Measurements from ENCODE around the gene DPF3. TPM values are rescaled to one million over a fixed set of nuclear protein-coding genes. Genes with fewer than 3 reads are reported as not detected.

DPF3 gene
- total RNA-seq, 1 donor from 2014 or later, result 12.4 TPM

DNA sequence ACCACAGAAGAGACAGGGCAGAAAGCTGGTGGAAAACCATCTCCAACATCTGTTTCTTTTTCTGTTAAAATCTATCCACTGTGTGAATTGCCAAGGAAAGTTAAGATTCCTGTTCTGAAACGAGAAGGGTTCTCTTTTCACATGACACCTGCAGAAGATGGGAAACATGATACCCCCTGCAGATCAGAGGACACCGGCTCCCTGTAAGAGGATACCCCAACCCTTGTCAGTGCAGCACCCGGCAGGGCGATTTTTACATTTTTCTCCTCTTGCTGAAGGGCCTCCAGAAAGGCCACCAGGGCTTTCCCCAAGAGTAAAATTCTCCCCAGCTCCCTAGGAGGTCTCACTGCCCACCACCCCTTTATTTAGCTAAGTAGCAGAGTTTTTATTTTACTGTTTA lies 48.2 kb downstream of the DPF3 start:
- intact Hi-C loops (cut with micrococcal nuclease), result no loop called here

DNA sequence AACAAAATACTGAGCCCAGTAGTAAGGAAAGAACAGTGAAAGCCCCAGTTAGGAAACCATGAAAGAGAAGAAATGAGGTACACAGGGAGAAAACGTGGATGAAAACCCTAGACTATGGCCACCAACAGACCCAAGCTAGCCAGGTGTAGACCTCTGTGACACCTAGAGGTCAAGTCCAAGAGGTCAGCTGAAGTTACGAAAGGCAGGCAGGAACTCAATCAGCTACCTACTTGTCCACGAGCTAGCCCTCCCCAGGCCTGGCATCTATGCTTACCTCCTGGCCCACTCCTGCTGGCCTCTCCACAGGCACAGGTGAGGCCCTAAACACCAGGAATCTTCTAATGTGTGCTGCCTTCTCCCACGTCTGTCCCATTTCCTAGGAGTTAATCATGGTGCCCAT lies 48.7 kb downstream of the DPF3 start:
- intact Hi-C loops (cut with micrococcal nuclease), result no loop called here

DNA sequence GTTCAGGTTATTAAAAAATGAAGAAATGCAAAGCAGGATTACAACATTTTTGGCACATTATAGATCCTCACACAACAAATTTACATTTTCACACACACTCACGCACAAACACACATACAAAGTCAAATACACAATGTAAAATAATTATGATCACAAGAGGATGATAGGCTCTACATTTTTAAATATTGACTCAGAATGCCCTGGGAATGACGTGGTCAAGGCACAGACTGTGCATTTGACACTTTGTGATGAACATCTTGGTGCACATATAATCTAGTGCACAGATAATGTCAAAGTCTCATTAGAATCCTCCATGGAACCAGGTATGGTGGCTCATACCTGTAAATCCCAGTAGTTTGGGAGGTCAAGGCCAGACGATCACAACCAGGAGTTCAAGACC lies 49.4 kb downstream of the DPF3 start:
- intact Hi-C loops (cut with micrococcal nuclease), result no loop called here

DNA sequence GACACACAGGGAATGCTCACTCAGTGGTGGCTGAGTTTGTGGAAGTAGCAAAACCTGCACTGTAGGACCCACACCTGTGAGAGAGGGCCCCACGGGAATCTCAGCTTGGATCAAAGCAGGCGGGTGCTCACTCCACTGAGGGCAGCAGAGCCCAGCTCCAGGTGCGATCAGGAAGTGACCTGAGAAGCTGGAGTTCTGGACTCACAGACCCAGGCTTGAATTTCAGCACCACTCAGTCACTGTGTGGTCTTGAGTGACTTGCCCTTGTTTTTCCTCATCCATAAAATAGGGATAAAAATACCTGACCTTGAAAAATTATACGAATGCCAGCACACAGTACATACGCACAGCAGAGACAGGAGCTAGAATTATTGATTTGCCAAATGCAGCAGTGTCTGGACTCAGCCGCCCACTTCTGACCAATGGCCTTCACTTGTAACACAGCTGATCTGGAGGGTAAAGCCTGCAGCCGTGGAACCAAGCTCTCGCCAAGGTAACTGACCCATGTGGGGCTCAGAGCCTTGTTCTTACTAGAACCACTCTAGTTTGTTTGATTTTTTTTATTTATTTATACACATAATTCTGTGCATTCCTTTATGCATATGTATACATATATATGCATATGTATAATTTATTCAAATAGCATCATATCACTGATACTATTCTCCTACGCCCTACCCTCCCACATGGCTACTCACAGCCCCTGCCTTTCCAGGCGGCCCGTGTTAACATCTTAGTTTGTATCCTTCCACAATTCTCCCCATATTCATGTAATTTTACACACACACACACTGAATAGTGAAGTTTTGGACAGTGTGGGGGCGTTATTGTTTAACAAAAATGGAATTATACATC lies 53.9 kb downstream of the DPF3 start:
- intact Hi-C loops (cut with micrococcal nuclease), result no loop called here

GRCh38 chr14:72839351-72839750 lies 54.5 kb downstream of the DPF3 start:
- intact Hi-C loops (cut with micrococcal nuclease), result no loop called here

- intact Hi-C loops (cut with micrococcal nuclease), result no loop called here
Observed at GRCh38 chr14:72836085-72836484, 57.8 kb downstream of the DPF3 start.

GRCh38 chr14:72833174-72833573 lies 60.7 kb downstream of the DPF3 start:
- intact Hi-C loops (cut with micrococcal nuclease), result no loop called here

DNA sequence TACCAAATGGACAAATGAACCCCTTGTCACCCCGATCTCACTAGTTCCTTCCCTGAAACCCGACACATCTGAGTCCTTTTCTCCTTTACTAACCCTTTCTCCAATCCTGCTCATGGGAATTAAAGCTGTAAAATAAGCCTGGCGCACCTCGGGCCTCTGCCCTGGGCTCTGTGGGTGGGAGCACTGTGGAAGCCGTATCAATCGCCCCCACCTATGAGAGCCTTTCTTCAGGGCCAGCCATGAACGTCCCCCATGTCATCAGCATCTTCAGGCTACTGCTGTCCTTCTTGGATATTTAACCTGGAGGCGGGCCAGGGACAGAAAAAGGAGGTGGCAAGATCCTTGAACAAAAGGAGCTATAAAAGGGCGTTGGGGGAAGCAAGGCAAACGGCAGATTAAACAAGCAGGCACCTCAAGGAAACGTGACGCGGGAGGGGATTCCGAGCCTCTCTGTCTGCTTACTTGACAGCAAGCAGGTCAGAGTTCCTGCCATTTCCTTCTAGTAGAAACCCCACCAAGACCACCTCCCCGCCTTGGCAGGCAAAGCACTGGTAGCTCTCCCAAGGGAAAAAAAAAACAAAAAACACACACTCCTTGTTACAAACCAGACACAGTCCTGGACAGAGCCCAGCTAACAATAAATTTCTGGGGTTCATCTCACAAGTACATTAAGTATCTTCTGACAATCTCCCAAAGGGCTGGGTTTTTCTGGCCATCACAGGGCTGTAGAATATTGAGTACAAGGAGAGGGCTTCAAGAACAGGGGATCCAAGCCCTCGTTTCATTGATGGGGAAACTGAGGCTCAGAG lies 62.9 kb downstream of the DPF3 start:
- intact Hi-C loops (cut with micrococcal nuclease), result no loop called here

DNA sequence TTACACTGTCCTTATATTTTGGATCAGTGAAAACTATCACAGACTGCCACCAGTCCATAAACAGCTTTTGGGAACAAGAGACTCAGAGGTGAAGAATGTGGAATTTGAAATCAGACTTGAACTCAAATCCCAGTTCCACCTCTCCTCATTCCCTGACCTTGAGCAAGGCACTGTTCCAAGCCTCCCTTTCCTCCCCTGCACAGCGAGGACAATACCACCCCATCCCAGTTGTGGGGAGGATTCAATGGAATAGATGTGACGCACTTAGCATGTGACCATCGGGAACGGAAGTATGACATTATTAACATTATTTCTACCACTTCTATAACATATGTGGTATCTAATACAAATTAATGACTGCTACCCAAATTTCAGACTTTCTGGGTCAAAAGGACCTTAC lies 63.5 kb downstream of the DPF3 start:
- intact Hi-C loops (cut with micrococcal nuclease), result no loop called here

GRCh38 chr14:72828604-72829003 lies 65.3 kb downstream of the DPF3 start:
- intact Hi-C loops (cut with micrococcal nuclease), result no loop called here

- intact Hi-C loops (cut with micrococcal nuclease), result no loop called here
Observed at GRCh38 chr14:72826039-72826438, 67.9 kb downstream of the DPF3 start.

- intact Hi-C loops (cut with micrococcal nuclease), result no loop called here
Observed at GRCh38 chr14:72825486-72825885, 68.4 kb downstream of the DPF3 start.

DNA sequence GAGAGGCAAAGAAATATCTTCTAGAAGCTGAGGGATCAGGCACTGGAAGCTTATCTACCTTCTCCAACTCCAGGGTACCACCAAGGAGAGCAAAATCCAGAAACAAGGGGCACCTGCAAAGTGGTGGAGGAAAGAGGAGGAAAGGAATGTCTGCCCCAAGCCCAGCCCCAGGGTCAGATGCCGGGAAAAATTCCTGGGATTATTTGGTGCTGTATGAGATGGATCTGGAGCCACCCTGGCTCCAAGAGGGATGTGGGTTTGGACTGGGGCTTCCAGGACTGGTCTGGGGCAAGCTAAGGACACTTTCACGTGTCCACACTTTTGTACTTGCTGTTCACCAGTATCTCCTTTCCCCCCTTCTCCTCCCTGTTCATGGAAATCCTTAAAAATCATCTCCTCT lies 69.8 kb downstream of the DPF3 start:
- intact Hi-C loops (cut with micrococcal nuclease), result no loop called here

DNA sequence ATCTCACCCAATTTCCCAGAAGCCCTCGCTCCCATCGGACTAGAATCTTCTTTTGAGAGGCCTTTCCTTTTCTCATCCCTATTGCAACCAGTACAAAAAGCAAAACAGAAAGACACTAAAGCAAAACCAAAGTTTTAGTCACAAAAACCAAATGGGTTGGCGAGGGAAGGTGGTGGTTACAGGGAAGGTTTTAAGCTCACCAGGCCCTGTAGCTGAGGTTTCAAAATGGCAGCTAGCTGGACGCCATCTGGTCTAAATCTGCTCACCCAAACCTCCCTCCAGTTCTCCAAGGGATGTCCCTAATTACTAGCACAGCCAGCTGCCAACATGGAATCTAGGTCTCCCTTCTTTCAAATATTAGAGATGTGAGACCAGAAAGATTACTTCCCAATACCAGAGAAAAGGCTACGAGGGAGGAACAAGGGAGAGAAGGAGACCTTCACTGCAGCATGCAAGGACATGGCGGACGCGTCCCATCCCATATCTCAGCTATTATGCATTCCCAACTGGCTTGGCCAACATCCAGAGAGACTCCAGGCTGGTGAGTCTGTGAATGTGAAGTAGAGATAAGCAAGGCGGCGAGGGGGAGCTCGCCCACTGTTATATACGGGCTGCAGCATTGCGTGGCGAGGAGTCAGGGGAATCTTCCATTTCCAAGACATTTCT lies 70.8 kb downstream of the DPF3 start:
- intact Hi-C loops (cut with micrococcal nuclease), result no loop called here

- intact Hi-C loops (cut with micrococcal nuclease), result no loop called here
Observed at GRCh38 chr14:72818998-72819397, 74.9 kb downstream of the DPF3 start.

- intact Hi-C loops (cut with micrococcal nuclease), result no loop called here
Observed at GRCh38 chr14:72816287-72816686, 77.6 kb downstream of the DPF3 start.

GRCh38 chr14:72815430-72815829 lies 78.5 kb downstream of the DPF3 start:
- intact Hi-C loops (cut with micrococcal nuclease), result no loop called here

- intact Hi-C loops (cut with micrococcal nuclease), result no loop called here
Observed at GRCh38 chr14:72812292-72812851, 81.5 kb downstream of the DPF3 start.

- intact Hi-C loops (cut with micrococcal nuclease), result loop anchor here (1.0 kb wide), 2 partner anchors 84 to 292 kb away; partner anchors contain the start of gene DPF3
Observed at GRCh38 chr14:72810201-72810600, 83.7 kb downstream of the DPF3 start.

- intact Hi-C loops (cut with micrococcal nuclease), result no loop called here
Observed at GRCh38 chr14:72809063-72809462, 84.8 kb downstream of the DPF3 start.

- intact Hi-C loops (cut with micrococcal nuclease), result no loop called here
Observed at GRCh38 chr14:72808564-72808963, 85.3 kb downstream of the DPF3 start.

DNA sequence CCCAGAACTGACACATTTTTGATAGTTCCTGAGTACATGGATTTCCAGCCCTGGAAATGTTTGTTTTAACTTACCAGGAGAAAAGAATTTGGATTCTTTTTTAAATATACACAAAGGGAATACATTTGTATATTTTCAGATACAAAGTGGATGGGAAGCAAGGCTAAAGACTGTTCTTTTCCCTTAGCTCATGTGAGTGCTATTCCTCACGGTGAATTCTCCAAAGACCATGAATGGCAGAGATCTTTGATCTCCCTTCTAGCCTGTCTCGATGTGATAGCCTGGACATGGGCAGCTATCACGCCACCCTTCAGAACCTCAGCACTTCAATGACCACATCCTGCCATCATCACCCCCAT lies 91.3 kb downstream of the DPF3 start:
- intact Hi-C loops (cut with micrococcal nuclease), result no loop called here

Data from T-helper 1 cell treated with Interleukin-12 subunit alpha and Interleukin-12 subunit beta and Interleukin-4 antibody, amounts not matched to agents 30 ng/mL and 1 ng/mL, for 36 hours (primary cell).